ENCODE data around the gene BARHL2.

The BARHL2 gene

DNA sequence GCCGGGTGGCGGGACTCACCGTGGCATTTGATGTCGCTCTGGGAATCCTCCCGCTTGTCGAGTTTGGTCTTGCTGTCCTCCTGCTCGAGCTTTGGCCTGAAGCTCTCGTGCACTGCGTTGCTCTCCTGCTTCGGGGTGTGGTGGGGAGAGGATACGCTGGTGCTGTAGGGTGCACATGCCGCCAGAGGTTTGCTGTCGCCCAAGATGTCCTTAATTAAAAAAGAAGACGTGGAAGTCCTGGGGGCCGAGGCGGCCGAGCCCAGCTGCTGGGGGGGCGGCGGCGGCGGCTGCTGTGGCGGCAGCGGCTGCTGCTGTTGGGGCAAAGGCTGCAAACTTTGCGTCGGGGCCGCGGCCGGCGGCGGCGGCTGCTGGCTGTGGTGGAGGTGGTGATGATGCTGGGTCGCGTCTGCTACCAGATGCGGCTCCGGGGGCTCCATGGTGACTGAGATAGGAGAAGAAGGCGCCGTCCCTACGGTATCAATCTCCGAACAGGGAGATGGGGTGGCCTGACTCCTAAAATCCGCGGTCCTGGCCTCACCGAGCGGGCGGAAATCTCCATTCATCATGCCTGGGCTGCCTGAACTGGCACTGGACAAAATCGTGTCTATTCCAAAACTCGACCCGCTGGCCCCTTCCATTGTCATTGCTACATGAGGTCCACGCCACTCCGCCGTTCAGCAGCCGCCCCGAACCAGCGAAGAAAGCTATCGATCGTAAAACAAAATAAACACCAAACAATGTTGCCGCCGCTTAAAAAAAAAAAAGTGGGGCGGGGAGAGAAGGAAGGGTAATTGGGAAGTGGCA, at the start of gene BARHL2:
TSS of gene BARHL2 (minus strand) at position 751 of the 804 bp plus-strand sequence. CDS start at position 644, 107 bp downstream.
- DNase-seq: no peak

DNA sequence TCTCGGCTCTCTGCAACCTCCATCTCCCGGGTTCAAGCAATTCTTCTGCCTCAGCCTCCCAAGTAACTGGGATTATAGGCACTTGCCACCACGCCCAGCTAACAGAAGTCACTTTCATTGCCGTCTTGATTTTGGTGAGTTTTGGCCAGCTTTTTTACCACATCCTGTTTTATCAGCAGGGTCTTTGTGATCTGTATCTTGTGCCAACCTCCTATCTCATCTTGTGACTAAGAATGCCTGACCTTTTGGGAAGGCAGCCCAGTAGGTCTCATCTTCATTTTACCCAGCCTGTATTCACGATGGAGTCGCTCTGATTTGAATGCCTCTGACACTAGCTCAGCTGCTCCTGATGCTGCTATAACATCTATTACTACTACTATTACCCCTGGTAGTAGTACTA, 46.8 kb upstream of the BARHL2 start:
- DNase-seq: no peak

DNA sequence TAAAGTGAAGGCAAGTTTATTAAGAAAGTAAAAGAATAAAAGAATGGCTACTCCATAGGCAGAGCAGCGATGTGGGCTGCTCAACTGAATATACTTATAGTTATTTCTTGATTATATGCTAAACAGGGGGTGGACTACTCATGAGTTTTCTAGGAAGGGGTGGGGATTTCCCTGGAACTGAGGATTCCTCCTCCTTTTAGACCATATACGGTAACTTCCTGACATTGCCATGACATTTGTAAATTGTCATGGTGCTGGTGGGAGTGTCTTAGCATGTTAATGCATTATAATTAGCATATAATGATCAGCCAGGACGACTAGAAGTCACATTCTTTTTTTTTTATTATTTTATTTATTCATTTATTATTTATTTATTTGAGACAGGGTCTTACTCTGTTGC, 46.4 kb upstream of the BARHL2 start:
- DNase-seq: no peak

DNA sequence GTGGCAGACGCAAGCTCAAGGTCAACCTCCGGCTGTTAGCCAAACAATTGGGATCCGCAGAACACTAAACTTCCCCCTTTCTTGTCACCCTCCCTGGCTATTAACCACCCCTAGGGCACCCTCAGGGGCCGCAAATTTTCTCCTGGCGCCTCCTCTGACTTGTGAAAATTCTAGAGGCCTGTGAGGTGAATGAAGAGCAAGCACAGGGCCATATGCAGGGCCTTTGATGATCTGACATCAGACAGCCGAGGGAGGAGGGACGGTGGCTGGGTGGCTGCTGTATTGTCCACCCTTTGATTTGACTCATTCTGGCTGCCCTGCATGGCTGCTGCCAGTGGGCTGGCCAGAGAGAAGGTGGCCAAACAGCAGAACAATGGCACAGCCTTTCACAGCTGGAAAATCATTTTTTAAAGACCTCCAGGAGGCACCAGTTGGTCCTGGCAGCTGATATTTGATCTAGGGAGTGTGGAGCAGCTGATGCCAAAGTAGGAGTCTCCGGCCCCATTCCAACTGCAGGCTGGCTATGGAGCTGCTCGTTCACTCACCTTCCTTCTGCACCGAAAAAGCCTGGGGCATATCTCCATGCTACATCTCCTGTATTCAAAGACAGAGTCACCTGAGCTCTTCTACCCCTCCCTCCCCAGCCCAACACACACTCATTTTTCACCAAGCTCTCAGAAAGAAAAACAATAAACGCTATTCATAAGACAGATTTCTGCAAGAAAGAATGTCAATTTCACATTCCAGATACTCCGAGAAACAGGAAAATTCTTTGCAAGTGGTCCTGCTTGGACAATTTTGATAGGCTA, 44.9 kb upstream of the BARHL2 start:
- DNase-seq: no peak

DNA sequence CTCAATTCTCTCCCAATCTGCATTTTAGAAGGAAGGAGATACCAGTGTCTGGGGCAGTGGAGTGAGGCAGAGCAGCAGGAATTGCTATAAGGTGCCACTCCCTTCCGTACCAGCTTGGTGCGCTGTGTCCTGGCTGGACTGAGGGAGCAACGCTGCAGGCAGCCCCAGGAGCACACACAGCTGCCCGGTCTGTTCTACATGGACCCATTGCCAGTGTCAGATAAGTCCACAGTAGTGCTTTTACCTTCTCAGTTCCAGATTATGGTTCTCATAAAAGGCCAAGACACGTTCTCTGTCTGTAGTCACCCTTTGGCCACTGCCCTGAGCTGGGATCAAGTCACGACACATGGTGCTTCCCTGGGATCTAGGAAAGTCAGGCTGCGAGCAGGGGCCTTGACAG, 44.1 kb upstream of the BARHL2 start:
- DNase-seq: no peak

DNA sequence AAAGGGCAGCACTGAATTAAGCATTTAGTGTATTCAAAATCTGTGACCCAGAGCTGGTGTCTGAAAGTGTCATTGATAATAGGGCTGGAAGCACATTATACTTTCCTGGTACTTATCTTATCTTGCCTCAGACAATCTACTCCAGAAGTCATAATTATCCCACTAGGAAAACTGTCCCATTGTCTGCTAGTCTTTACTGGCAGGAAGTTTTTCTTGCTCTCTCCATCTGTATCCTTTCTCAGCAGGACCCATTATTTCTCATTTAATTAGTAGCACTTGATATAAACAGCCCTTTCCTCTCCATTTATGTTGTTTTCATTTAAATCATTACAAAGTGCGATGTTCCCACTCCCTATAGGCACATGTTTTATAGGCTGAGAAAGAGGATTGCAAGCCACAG, 36.5 kb upstream of the BARHL2 start:
- DNase-seq: no peak

DNA sequence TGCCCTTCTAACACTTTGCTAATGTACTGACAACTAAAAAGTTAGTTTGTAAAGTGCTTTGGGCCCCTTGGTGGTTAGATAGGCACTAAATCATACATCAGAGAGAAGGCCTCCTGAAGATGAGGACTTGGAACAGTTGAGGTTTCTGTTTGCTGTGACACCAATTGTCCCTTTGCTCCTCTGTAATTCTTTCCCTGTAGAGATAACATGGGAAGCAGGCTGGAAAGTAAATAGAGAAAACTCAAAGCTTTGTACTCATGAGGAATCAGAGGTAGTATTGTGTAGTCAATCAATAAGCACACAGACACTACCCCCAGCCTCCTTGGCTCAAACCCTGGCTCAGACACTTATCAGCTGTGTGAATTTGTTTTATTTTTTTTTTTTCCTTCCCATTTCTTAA, 31.6 kb upstream of the BARHL2 start:
- no peak for DNase-seq

DNA sequence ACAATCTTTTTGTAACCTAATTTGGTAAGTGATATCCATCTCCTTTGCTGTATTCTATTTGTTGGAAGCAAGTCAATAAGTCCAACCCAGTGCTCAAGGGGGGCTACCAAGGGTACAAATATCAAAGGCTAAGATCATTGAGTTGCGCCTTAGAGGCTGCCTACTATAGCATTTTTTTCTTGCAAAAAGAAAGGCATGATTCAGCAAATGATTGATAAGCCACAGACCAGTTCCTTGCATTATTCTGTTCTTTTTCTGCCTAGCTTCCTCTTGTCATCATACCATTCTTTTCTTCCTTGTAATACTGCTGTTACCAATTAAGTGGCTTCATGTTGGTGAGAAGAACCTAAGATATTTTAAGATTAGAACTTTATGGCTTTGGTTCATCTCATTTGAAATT, 29.8 kb upstream of the BARHL2 start:
- no peak for DNase-seq

DNA sequence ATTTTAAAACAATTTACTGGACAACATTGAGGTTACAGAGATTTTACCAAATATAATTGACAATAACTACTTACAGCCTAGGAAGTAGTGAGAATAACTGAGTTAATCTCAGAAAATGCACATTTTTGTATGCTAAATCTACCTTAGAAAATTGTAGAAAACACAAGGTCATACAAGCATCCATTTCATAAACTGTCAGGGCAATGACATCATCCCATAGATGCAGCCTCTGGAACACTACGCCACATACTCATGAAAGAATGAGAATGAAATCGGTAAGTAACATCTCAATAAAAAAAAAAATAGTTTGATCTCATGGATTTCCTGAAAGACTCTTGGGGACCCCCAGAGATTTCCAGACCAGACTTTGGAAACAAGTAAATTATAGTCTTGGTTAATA, 28.9 kb upstream of the BARHL2 start:
- DNase-seq: no peak

DNA sequence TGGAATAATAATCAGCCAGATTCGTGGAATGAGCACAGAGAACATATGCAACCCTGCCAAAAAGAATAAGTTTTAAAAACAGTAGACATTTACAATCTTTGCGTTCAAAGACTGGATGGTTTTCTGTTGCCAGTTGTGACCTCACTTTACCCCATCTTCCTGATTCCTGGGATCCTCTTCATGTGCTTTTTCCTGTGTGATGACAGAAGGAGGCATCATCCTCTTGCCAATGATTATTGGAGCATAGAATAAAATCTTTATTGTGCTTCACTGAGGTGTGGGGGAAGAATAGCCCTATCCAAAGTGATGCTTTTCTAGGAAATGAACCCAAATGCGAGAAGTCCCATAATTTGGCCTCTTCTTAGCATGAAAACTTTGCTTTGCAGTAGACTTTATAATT, 15.0 kb upstream of the BARHL2 start:
- no peak for DNase-seq

DNA sequence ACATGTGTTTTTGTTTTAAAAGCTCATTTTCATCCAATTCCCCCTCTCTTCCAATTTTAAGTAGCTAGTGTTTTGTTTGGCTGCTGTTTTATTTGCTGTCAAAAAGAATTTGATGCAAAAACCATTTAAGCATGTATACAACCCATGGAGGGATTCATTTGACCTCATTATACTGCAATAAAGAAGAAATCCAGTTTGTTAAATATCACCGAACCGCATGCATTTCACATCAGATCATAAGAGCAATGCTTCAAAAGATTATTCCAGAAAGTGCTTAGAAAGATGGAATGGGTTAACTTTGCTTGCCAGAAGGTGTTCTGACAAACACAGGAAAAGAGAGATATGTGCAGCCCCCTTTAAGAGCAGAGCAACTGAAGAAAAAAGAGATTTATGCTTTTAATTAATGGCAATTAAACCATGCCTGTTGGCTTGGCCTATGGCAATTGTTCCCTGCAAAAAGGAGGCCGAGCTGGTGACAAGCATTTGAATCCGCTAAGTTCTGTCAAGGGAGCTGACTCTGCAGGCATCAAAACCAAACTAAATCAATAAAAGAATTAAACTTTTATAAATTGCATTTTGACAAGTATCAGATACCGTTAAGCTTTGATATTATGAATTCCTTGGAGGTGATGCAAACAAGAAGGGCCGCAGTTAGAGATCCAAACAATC, 14.4 kb upstream of the BARHL2 start:
- DNase-seq: no peak

DNA sequence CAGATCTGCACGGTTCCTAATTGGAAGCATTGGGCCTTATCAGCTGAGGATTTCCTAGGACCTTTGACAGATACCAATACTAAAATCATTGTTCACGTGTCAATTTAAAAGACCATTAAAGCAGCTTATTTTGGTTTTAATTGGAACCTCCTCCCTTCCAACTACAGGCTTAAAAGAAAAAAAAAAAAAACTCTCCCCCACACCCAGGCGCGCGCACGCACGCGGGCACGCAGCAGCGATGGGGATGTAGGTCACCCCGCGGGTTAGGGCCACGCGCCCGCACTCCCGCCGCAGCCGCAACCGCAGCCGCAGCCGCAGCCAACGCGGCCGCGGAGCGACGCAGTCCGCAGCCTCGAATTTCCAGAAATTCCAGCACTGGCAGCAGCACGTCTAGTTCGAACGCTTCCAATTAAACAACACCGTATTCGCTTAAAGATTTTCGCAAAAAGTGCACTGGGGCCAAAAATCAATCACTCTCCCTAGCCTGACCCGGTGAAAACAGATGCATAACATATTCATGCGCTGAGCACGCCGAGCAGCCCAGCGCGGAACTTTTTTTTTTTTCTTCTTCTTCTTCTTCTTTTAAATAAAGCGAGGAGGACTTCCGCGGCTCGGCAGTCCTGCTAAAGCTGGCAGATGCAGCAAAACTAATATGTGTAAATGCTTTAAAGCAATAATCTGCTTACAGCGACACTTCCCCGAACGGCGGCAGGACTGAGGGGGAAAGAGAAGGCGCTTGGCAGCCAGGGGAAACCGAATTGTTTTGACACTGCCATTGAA, 13.3 kb upstream of the BARHL2 start:
- DNase-seq: no peak

DNA sequence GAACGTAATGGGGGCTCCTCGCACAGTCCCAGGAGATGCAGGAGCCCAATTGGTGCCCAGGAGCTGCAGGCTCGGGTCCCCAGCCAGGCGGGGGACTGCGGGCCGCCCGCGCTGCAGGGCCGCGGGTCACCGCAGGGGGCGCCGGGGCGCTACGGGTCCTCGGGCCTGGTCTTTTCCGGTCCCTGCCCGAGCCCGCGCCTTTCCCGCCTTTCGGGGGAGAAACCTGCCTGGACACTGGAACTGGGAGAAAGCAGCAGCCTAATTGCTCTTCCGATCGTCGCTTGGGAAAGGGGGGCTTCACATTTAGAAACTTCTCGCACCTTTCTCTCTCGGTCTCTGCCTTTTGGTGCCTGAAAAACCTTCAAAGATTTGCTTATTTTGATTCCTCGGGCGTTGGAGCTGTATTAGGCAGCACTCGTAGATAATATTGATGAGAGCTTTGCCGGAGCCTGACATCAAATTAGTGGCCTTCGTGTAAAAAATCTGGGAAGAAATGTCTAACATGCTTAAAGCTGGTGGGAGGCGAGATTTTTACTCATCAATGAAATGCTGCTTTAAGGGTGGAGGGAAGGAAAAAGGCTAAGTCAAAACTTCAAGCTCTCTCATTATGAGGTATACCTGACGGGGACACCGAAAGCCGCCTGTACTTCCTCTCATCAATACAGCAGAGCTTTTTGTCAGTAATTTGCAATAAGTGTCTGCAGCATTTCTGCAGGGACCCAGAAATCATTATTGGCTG, 12.6 kb upstream of the BARHL2 start:
- no peak for DNase-seq

DNA sequence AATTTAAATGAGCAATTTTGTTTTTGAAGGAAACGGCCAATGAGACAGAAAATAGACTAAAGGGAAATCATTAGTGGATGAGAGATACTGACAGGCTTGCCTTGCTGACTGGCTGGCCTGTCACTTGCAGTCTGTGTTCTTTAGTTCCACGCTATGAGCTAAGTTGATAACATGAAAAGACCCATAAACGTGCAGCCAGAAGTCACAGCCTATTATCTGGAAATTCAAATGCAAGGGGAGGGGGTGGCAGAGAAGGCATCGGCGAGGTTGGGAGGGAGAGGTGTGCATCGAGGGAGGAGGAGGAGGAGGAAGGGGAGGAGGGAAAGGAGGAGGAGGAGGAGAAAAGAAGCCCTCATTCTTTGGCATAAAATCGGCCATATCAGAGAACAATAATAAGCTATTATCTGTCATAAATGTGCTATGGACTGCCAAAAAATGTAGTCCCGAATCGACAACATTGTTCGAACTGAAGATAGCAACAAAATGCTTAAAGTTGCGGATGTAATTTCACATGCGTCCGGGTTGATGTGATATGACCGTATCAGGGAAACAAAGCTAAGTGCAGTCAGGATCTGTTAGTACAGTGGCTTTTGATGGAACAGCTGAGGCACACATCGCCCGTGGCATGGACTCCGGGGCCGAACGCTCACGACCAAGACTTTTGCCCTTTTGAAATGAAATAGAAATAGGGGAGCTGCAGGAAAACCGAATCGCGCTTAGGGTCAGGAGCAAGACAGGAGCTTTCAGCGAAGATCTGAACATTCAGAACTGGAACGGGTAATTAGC, 11.6 kb upstream of the BARHL2 start:
- no peak for DNase-seq

DNA sequence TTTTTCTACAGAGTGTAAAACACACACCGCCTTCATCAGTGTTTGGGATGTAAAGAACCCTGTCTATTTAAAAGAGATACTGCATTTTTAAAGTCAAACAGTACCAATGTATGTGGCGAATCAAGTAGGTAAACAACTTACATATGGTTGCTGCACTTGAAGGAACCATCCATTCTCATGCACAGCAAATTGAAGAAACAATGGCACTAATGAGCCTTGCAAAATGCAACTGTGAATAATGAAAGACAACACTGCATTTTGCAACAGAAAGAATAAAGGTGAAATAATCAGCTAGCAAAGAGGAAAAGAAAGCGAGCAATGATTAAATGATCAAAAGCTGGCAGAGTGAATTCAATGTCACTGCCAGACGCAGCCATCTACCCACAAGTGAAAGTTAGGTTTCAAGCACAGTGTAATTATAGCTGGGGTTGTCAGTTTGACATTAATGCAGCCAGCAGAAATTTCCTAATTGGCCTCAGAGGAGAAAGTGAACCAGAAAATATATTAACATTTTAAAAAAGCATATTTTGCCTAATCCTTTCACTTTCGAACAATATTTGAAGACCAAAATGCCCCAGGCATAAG, 10.9 kb upstream of the BARHL2 start:
- no peak for DNase-seq

DNA sequence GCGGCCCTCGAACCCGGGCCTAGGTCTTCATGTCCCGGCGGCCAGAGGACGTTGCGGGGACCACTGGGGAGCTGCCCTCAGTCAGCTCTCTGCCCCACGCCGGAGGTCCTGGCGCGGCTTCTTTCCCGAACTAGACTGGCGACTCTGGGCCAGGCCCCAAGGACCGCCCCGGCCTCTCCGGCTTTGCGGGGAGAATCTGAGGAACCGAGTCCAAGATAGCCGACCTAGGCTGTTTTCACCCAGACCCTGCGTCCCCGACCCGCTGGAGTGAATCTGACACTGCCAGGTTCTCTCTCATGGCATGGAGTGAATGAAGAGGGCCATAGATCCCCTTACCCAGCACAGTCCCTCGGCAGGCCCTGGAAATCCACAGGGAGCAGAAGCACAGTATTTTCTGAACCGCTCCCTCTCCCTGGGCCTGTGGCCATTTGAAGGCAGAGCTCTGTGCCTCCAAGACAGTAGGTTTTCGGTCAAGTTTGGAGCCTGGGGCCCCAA, 9.9 kb upstream of the BARHL2 start:
- DNase-seq: no peak

DNA sequence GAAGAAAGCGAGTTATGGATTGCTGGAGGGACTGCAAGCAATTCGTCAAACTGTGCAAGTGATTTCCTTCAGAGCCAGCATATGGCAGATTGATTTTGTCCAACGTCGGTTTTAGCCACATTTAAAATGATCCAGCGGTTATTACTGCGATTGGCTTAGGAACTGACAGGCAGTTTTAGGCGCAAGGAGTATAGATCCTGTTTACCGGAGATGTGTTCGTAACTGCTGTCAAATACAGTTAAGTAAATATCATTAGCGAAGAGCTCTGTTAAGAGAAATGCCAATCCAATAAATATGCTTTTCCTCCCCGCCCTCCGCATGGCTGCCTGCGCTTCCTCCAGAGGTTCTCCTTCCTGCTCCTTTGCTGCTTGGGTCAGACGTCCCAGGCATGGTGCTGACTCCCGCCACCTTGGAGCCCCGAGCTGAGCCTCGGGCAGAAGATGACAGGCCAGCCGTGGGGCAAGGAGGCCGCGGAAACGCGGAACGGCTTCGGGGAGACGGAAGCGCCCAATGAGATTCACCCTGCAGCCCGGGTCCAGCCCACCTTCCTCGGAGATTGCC, 9.4 kb upstream of the BARHL2 start:
- DNase-seq: no peak

DNA sequence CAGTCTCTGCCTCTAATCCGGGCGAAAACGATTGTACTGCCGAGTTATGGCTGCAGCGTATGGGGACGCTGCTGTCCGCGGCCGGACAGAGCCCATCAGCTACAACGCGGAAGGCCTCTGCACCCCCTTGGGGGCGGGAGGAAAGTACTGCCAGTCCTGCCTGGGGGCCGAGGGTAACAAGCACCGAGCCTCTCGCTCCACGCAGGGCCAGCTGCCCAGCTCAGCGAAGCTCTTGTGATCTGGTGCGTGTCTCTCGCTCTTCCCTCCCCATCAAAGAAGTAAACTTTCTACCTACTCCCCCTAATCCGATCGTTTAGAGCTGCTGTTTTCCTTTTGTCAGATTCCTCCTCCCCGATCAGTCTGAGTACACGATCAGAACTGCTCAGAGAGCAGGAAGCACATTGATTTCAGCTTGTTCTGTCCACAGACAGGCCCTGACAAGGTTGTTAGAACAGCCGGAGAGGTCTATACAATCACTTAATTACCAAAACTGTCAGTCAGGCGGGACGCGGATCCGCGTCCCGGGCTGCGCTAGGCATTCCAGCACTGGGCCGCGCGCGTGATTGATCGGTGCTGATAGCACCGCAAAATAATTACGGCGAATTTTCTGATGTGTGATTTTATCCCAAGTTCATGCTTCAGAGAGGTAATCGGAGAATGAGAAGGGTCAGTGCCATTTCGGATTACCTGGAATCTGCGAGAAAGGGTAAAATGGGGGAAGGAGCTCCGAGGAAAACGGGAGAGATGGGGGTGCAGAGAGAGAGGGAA, 8.7 kb upstream of the BARHL2 start:
- no peak for DNase-seq

DNA sequence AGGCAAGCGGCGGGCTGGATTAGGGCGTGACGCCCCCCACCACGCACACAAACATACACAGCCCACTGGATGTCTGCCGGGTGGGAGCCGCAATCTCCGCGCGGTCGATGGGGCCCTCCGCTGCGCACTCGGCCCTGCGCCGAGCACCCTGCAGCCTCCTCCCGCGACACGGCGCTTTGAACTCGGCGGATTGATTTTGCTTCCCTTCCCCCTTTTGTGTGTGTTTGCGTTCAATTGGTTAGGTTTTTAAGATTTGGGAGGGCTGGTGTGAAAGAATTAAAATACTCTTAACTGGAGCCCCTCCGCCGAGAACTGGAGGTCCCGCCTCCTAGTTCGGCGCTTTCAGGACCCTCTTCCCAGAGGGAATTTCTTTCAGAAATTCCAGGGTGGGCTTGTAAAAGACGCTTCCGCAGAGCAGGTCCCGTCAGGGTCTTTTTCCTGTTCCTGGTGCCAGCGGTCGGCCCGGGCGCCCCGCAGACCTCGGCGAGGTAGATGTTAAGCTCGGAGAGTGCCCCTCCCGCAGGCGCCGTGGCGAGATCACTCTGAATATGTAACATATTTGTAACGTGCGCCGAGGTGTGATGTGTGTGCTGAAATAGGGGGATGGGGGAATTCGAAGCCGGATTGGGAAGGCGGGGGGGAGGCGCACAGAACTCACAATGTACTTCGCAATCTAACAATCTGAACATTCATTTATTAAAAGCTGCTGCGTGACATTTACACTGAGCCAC, 8.0 kb upstream of the BARHL2 start:
- no peak for DNase-seq
